ENCODE data around the gene ENOX1.

ENOX1 gene

DNA sequence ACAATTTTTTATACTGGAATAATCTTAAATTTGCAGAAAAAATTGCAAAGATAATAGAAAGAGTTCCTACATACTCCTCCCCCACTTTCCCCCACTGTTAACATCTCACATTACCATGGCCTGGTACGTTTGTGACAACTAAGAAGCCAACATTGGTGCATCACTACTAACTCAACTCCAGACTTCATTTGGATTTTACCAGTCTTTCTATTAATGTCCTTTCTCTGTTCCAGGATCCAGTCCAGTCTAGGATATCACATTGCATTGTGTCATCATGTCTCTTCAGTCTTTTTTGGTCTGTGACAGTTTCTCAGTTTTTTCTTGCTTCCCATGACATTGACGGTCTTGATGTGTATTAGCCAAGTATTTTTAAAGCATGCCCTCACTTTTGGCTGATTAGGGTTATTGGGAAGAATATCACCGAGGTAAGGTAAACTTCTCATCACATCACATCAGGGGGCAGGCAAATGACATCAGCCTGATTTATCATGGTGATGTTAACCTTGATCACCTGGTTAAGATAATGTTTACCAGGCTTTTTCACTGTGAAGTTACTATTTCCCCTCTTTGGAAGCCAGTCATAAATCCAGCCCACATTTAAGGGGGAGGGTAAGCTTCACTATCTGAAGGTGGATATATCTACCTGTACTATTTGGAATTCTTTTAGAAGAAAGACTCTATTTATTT, 322.1 kb downstream of the ENOX1 start:
- Histone ChIP-seq H3K27ac (ENCODE audit: low read length) (no peak overlapping the region), H2AFZ (ENCODE audit: low read depth, low read length) (no peak overlapping the region)
- TF ChIP-seq EZH2phosphoT487 (IDR thresholded peaks at IDR 0.05; ENCODE audit: low read depth) = no peak
- TF ChIP-seq, protein P1, sequence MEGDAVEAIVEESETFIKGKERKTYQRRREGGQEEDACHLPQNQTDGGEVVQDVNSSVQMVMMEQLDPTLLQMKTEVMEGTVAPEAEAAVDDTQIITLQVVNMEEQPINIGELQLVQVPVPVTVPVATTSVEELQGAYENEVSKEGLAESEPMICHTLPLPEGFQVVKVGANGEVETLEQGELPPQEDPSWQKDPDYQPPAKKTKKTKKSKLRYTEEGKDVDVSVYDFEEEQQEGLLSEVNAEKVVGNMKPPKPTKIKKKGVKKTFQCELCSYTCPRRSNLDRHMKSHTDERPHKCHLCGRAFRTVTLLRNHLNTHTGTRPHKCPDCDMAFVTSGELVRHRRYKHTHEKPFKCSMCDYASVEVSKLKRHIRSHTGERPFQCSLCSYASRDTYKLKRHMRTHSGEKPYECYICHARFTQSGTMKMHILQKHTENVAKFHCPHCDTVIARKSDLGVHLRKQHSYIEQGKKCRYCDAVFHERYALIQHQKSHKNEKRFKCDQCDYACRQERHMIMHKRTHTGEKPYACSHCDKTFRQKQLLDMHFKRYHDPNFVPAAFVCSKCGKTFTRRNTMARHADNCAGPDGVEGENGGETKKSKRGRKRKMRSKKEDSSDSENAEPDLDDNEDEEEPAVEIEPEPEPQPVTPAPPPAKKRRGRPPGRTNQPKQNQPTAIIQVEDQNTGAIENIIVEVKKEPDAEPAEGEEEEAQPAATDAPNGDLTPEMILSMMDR (IDR thresholded peaks at IDR 0.05; ENCODE audit: low read depth, low read length) = no peak

DNA sequence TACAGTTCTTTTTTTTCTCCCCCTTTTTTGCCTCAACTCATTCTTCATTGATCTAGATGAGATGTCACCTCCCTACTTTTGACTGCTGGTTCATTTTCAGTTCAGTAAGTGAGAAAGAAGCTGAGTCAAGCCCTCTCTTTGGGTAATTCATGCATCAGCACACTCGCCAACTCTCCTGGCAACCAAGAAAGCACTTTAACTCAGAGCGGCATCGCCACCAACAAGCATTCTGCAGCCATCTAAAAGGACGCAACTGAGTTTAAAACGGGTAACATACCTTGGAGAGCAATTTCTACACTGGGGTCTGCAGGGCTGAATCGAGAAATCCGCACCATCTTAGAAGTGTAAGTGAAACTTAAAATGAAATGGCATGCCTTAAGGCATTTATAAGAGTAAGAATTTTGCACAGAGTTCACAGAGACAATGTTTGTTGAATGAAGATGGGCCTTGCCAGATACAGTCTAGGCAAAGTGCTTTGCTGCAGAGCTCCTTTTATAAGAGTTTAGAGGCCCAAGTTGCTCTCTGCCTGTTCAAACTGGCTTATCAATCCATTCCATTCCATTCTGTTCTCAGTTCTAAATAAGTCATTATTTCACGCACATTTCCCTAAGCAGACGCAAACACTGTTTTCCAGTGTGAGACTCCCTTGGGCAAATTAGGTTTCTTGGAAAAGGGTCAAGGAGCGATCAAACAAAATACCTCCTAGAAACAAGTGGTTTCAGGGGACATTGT, 338.0 kb downstream of the ENOX1 start:
- H3K9ac ChIP-seq (ENCODE audit: low read length) = no peak overlapping the region
- H2AFZ ChIP-seq (ENCODE audit: low read depth, low read length) = no peak overlapping the region
- H3K36me3 ChIP-seq (replicated peaks; ENCODE audit: low read depth, low read length) = no peaks in the 10 kb centered on the region
- H3K4me2 ChIP-seq (ENCODE audit: low read length) = no peak overlapping the region
- no peak overlapping the region for H3K27ac ChIP-seq (ENCODE audit: low read length)
- no peaks in the 10 kb centered on the region for H4K20me1 ChIP-seq (ENCODE audit: insufficient read depth, low read length)
- H3K27me3 ChIP-seq (ENCODE audit: low read depth, low read length) = no peaks in the 10 kb centered on the region
- H3K4me1 ChIP-seq (ENCODE audit: low read length) = no peaks in the 10 kb centered on the region
- TF ChIP-seq, protein P1 (IDR thresholded peaks at IDR 0.05; ENCODE audit: low read depth, low read length) = no peak
- TF ChIP-seq EZH2phosphoT487 (IDR thresholded peaks at IDR 0.05; ENCODE audit: low read depth) = no peak
- no peak overlapping the region for H3K4me3 ChIP-seq (ENCODE audit: low read length)
- H3K9me3 ChIP-seq (ENCODE audit: insufficient read depth, low read length) = no peaks in the 10 kb centered on the region
- no peaks in the 10 kb centered on the region for H3K79me2 ChIP-seq (ENCODE audit: low read length)

More for the DNA sequence above, 322.1 kb downstream of the ENOX1 start:
- H3K4me1 ChIP-seq (ENCODE audit: low read length) = no peaks in the 10 kb centered on the region
- no peak overlapping the region for H3K4me3 ChIP-seq (ENCODE audit: low read length)
- H4K20me1 ChIP-seq (ENCODE audit: insufficient read depth, low read length) = no peaks in the 10 kb centered on the region
- H3K79me2 ChIP-seq (ENCODE audit: low read length) = no peaks in the 10 kb centered on the region
- H3K27me3 ChIP-seq (ENCODE audit: low read depth, low read length) = no peaks in the 10 kb centered on the region
- no peaks in the 10 kb centered on the region for H3K36me3 ChIP-seq (replicated peaks; ENCODE audit: low read depth, low read length)
- no peak overlapping the region for H3K9ac ChIP-seq (ENCODE audit: low read length)
- no peaks in the 10 kb centered on the region for H3K9me3 ChIP-seq (ENCODE audit: insufficient read depth, low read length)
- no peak overlapping the region for H3K4me2 ChIP-seq (ENCODE audit: low read length)

DNA sequence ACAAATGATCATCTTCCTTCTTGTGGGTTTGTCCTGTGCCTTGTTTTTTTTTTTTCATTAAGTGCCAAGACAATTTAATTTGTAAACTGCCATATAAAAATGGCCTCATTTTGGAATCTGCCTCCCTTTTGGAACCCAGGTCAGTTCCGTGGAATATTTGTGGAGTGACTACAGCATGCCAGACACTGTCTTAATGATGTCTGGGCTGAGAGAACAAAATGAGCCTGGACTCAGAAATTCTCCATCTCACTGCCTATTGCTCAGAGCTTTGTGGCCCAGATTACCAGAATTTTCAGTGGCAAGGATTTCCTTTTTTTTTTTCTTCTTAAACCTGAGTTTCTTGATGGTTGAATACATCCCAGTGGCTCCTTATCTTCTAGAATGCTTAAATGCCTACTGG, 340.6 kb downstream of the ENOX1 start:
- Histone ChIP-seq H4K20me1 (ENCODE audit: insufficient read depth, low read length) (no peaks in the 10 kb centered on the region), H2AFZ (ENCODE audit: low read depth, low read length) (no peak overlapping the region), H3K9ac (ENCODE audit: low read length) (no peak overlapping the region), H3K4me2 (ENCODE audit: low read length) (no peak overlapping the region), H3K36me3 (replicated peaks; ENCODE audit: low read depth, low read length) (no peaks in the 10 kb centered on the region), H3K4me1 (ENCODE audit: low read length) (no peaks in the 10 kb centered on the region), H3K79me2 (ENCODE audit: low read length) (no peaks in the 10 kb centered on the region), H3K4me3 (ENCODE audit: low read length) (no peak overlapping the region), H3K27me3 (ENCODE audit: low read depth, low read length) (no peaks in the 10 kb centered on the region), H3K9me3 (ENCODE audit: insufficient read depth, low read length) (no peaks in the 10 kb centered on the region), H3K27ac (ENCODE audit: low read length) (no peak overlapping the region)
- TF ChIP-seq EZH2phosphoT487 (IDR thresholded peaks at IDR 0.05; ENCODE audit: low read depth) = no peak
- TF ChIP-seq, protein P1 (IDR thresholded peaks at IDR 0.05; ENCODE audit: low read depth, low read length) = no peak

DNA sequence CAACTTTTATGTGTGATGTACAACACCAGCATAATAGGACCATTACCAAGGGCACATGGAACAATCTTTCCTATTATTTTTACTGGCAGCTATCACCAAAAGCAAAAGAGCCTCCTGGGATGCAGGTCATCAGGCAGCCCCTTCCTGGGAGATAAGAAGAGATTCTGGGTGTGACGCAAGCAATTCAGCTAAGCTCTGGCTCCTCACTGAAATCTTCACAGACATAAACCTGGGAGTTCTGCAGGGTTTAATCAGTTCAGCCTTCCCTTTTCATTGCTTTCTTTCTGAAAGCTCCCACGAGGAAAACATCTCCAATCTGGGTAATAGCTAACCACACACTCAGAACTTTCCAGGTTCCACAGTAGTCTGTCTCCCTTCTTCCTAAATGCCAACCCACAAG, 341.1 kb downstream of the ENOX1 start:
- Histone ChIP-seq H2AFZ (ENCODE audit: low read depth, low read length) (no peak overlapping the region), H3K4me3 (ENCODE audit: low read length) (no peak overlapping the region), H4K20me1 (ENCODE audit: insufficient read depth, low read length) (no peaks in the 10 kb centered on the region), H3K79me2 (ENCODE audit: low read length) (no peaks in the 10 kb centered on the region), H3K27me3 (ENCODE audit: low read depth, low read length) (no peaks in the 10 kb centered on the region), H3K4me1 (ENCODE audit: low read length) (no peaks in the 10 kb centered on the region), H3K4me2 (ENCODE audit: low read length) (no peak overlapping the region), H3K36me3 (replicated peaks; ENCODE audit: low read depth, low read length) (no peaks in the 10 kb centered on the region), H3K9ac (ENCODE audit: low read length) (no peak overlapping the region), H3K9me3 (ENCODE audit: insufficient read depth, low read length) (no peaks in the 10 kb centered on the region), H3K27ac (ENCODE audit: low read length) (no peak overlapping the region)
- TF ChIP-seq, protein P1 (IDR thresholded peaks at IDR 0.05; ENCODE audit: low read depth, low read length) = no peak
- no peak for TF ChIP-seq EZH2phosphoT487 (IDR thresholded peaks at IDR 0.05; ENCODE audit: low read depth)
